ENCODE measurements around the gene NRG2. TPM values are rescaled to one million over a fixed set of nuclear protein-coding genes. Genes with fewer than 3 reads are reported as not detected.

The NRG2 gene
- polyA plus RNA-seq, 1 of the 3 experiments (the other 2 are of a cell fraction), result 3.7 TPM

DNA sequence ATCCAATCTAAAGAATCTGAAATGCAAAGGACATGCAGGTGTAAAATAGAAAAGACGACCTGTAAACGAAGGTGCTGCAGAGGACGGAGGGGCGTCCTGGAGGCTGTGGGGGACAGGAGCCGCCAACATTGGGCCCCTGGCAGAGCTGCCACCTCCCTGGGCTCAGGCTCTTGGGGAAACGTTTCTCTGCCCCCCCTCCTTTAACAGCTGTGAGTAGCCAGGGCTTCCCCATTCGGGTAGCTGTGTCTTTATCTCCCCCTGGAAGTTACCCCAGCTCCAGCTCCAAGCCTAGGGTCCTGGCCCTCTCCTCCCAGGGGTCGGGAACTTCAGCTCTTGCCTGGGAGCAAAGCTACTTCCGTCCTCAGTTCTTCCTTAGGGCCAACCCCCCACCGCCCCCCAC, 196.0 kb downstream of the NRG2 start:
- no peaks in the 10 kb centered on the region for H3K79me2 ChIP-seq (ENCODE audit: insufficient read depth)
- H4K20me1 ChIP-seq (ENCODE audit: insufficient read depth), result no peaks in the 10 kb centered on the region
- H3K4me1 ChIP-seq (ENCODE audit: control insufficient read depth in 1 of 2, insufficient read depth in 2 of 2, low read depth in 1 of 2, low read length in 1 of 2), result peaks cover 0 to 2% of the 10 kb centered on the region in 2 experiments; a peak in 1 of 4 replicates
- CTCF ChIA-PET, result interaction anchor here (0.7 to 7.1 kb wide), 8 partner anchors 54 to 214 kb away, joined by 3 to 92 read pairs (median 4); no protein-coding TSS in a partner anchor
- peaks cover 4% of the 10 kb centered on the region for H3F3A ChIP-seq (replicated peaks; ENCODE audit: insufficient read depth)
- no peak overlapping the region for H3K4me3 ChIP-seq (ENCODE audit: low read depth in 2 of 2, low read length in 1 of 2)
- no peaks in the 10 kb centered on the region for H3K27me3 ChIP-seq (ENCODE audit: insufficient read depth)
- no peaks in the 10 kb centered on the region for H3K36me3 ChIP-seq (replicated peaks in 1 of 2; ENCODE audit: control insufficient read depth in 1 of 2, insufficient read depth in 2 of 2, low read length in 1 of 2)
- POLR2A ChIA-PET, result interaction anchor here (0.7 to 0.9 kb wide), 2 partner anchors 46 to 121 kb away, joined by 3 read pairs; no protein-coding TSS in a partner anchor
- no peak overlapping the region for H3K4me2 ChIP-seq
- no peak overlapping the region for H3K27ac ChIP-seq (ENCODE audit: low read depth in 2 of 2, low read length in 1 of 2)
- WGBS (ENCODE audit: low lambda C conversion rate), result 85% methylated on average over 10 of the region's 10 CpGs
- no peaks in the 10 kb centered on the region for H3K9me2 ChIP-seq
- H3K9me3 ChIP-seq, result no peaks in the 10 kb centered on the region
- no peak for TF ChIP-seq GABPA (IDR thresholded peaks at IDR 0.05; ENCODE audit: low read depth)
- TF ChIP-seq MEF2A (IDR thresholded peaks at IDR 0.05; ENCODE audit: borderline replicate concordance, low read depth), result no peak
- TF ChIP-seq FOXJ3 (CRISPR knock-in tag; IDR thresholded peaks at IDR 0.05), result no peak
- TF ChIP-seq SMC3 (IDR thresholded peaks at IDR 0.05; ENCODE audit: low read depth, low read length), result no peak
- no peak for TF ChIP-seq NFIC (IDR thresholded peaks at IDR 0.05; ENCODE audit: borderline replicate concordance)
- DNase-seq, result no peak
- H2AFZ ChIP-seq (ENCODE audit: low read depth), result no peak overlapping the region
- H3K9ac ChIP-seq, result no peak overlapping the region

DNA sequence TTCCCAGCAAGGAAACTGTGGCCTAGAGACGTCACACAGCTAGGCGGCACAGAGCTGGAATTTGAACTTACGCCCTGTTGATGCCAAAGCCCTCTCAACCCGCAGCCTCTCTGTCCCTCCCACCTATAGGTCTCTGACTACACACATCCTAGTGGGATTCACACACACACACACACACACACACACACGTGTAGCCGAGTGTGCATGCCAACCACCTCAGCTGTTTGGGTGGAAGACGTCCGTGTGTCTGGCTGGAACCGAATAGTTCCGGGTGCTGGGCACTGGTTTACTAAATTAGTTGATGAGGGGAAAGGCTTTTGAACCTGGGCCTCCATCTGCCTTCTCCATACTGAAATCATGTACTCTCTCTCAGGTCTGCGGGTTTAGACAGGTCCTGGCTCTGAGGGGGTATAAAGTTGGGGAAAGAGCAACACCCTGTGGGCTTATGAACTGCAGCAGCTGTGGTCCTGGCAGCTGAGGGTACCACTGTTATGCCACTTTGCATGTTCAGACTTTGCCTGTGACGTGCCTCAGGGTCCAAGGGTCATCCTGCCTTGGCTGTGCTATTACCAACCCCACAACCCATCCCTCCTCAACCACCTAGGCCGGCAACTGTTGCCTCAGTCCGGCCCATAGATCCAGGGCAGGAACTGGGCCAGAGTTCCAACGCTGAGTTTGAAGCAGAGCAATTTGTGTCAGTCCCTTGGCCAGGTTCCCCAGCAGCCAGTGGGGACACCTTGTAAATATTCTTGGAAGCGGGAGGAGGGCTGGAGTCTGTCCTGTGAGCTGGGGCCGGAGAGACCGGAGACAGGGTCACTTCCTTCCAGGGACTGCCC, 197.0 kb downstream of the NRG2 start:
- Histone ChIP-seq H3K27ac (ENCODE audit: low read depth in 2 of 2, low read length in 1 of 2) (no peak overlapping the region), H3K27me3 (ENCODE audit: insufficient read depth) (no peaks in the 10 kb centered on the region), H3K4me3 (ENCODE audit: low read depth in 2 of 2, low read length in 1 of 2) (no peak overlapping the region), H4K20me1 (ENCODE audit: insufficient read depth) (no peaks in the 10 kb centered on the region), H3K79me2 (ENCODE audit: insufficient read depth) (no peaks in the 10 kb centered on the region), H3K9ac (no peak overlapping the region), H3F3A (replicated peaks; ENCODE audit: insufficient read depth) (peaks cover 4% of the 10 kb centered on the region), H3K9me3 (no peaks in the 10 kb centered on the region), H2AFZ (ENCODE audit: low read depth) (no peak overlapping the region), H3K36me3 (replicated peaks in 1 of 2; ENCODE audit: control insufficient read depth in 1 of 2, insufficient read depth in 2 of 2, low read length in 1 of 2) (no peaks in the 10 kb centered on the region), H3K4me1 (ENCODE audit: control insufficient read depth in 1 of 2, insufficient read depth in 2 of 2, low read depth in 1 of 2, low read length in 1 of 2) (peaks cover 0 to 2% of the 10 kb centered on the region in 2 experiments; a peak in 1 of 4 replicates), H3K9me2 (no peaks in the 10 kb centered on the region), H3K4me2 (no peak overlapping the region)
- DNase-seq, result no peak
- CTCF ChIA-PET, result interaction anchor here (0.7 to 7.1 kb wide), 6 partner anchors 35 to 122 kb away, joined by 3 to 92 read pairs (median 4); no protein-coding TSS in a partner anchor
- WGBS (ENCODE audit: low lambda C conversion rate), result 94% methylated on average over 14 of the region's 18 CpGs
- POLR2A ChIA-PET, result no interaction called here
- no peak for TF ChIP-seq RXRA (IDR thresholded peaks at IDR 0.05; ENCODE audit: borderline replicate concordance, low read depth)
- TF ChIP-seq USF1 (IDR thresholded peaks at IDR 0.05; ENCODE audit: borderline replicate concordance, low read depth), result no peak

GRCh38 chr5:139844472-139845145, 198.5 kb downstream of the NRG2 start:
- peaks cover 0 to 2% of the 10 kb centered on the region in 2 experiments; a peak in 1 of 4 replicates for H3K4me1 ChIP-seq (ENCODE audit: control insufficient read depth in 1 of 2, insufficient read depth in 2 of 2, low read depth in 1 of 2, low read length in 1 of 2)
- no peak overlapping the region for H3K27ac ChIP-seq (ENCODE audit: low read depth in 2 of 2, low read length in 1 of 2)
- no peaks in the 10 kb centered on the region for H3K79me2 ChIP-seq (ENCODE audit: insufficient read depth)
- no peak overlapping the region for H3K4me2 ChIP-seq
- H3K4me3 ChIP-seq (ENCODE audit: low read depth in 2 of 2, low read length in 1 of 2), result no peak overlapping the region; a peak in 1 of 4 replicates
- no peak overlapping the region for H2AFZ ChIP-seq (ENCODE audit: low read depth)
- 67% methylated on average over 18 of the region's 18 CpGs for WGBS (ENCODE audit: low lambda C conversion rate)
- H3K9me3 ChIP-seq, result no peaks in the 10 kb centered on the region
- DNase-seq, result peak; percentile 81
- ChIA-PET POLR2A (no interaction called here), CTCF (interaction anchor here (0.7 to 7.1 kb wide), 12 partner anchors 11 to 278 kb away, joined by 3 to 92 read pairs (median 4); no protein-coding TSS in a partner anchor)
- no peaks in the 10 kb centered on the region for H3K27me3 ChIP-seq (ENCODE audit: insufficient read depth)
- no peaks in the 10 kb centered on the region for H3K9me2 ChIP-seq
- H4K20me1 ChIP-seq (ENCODE audit: insufficient read depth), result no peaks in the 10 kb centered on the region
- no peak overlapping the region for H3K9ac ChIP-seq
- H3K36me3 ChIP-seq (replicated peaks in 1 of 2; ENCODE audit: control insufficient read depth in 1 of 2, insufficient read depth in 2 of 2, low read length in 1 of 2), result no peaks in the 10 kb centered on the region
- H3F3A ChIP-seq (replicated peaks; ENCODE audit: insufficient read depth), result peaks cover 4% of the 10 kb centered on the region
- TF ChIP-seq GATA2 (CRISPR knock-in tag; IDR thresholded peaks at IDR 0.05) (no peak), EZH2phosphoT487 (IDR thresholded peaks at IDR 0.05; ENCODE audit: borderline replicate concordance, low read depth) (no peak), MEF2A (IDR thresholded peaks at IDR 0.05; ENCODE audit: borderline replicate concordance, low read depth) (no peak), MXI1 (IDR thresholded peaks at IDR 0.05; ENCODE audit: low read depth, low read length) (no peak), TEAD4 (IDR thresholded peaks at IDR 0.05; ENCODE audit: borderline replicate concordance, insufficient read depth) (no peak), RXRA (IDR thresholded peaks at IDR 0.05; ENCODE audit: borderline replicate concordance, low read depth) (no peak), CTCF (IDR thresholded peaks at IDR 0.05) (peak; percentile 84), GABPA (IDR thresholded peaks at IDR 0.05; ENCODE audit: low read depth) (no peak), USF2 (IDR thresholded peaks at IDR 0.05; ENCODE audit: borderline replicate concordance, low read depth, low read length) (no peak), FOXJ3 (CRISPR knock-in tag; IDR thresholded peaks at IDR 0.05) (no peak), ELF1 (IDR thresholded peaks at IDR 0.05) (no peak), EP300 (IDR thresholded peaks at IDR 0.05; ENCODE audit: borderline replicate concordance in 1 of 2, low read depth in 1 of 2, low read length in 1 of 2) (no peak), TCF12 (IDR thresholded peaks at IDR 0.05) (no peak)
